HepG2 (cell line): ENCODE measurements around the gene DHTKD1. TPM values are rescaled to one million over a fixed set of nuclear protein-coding genes. Genes with fewer than 3 reads are reported as not detected.

Experiments used
- ATAC-seq: fragments of 200-7000 bp; cut with Tn5 transposase; 3 replicates; pipeline ENCODE4 v1.9.1; 2020; ENCODE audit warnings: mild to moderate bottlenecking, moderate library complexity
- BruUV-seq: library from RNA; stranded (reverse); fragments of 400-500 nt; replicated peaks from 2 replicates; lab custom pipeline; 2021; lab: Mats Ljungman, UMichigan
- CTCF ChIA-PET: fragments of 300-600 bp; formaldehyde crosslinking; extraction: SDS; loops from one replicate; lab custom pipeline; 2021; ENCODE audit warnings: low total read pairs, inconsistent platforms, low intra/inter-chr PET ratio; lab: Yijun Ruan, JAX
- POLR2A ChIA-PET: fragments of 350-600 bp; sonication (Branson Sonifier 250); formaldehyde crosslinking; loops from one replicate; lab custom pipeline; 2020; ENCODE audit warnings: antibody characterized with exemption, inconsistent platforms; lab: Yijun Ruan, JAX
- DNase-seq: peaks from one replicate; pipeline ENCODE4 v3.0.0-alpha.2; 2015; ENCODE audit warnings: low spot score
- FAIRE-seq: peaks from 3 replicates; lab custom pipeline; 2011; peaks lifted over from hg19 to GRCh38; lab: Jason Lieb, UNC
- H2AFZ ChIP-seq: one replicate; pipeline ENCODE4 v1.6.1; 2011; ENCODE audit warnings: low read length, inconsistent platforms
- H3K27ac ChIP-seq: fragments of 300-600 bp; 3 replicates; pipeline ENCODE4 v1.8.0; 2011; ENCODE audit warnings: mixed run types, mild to moderate bottlenecking, mixed read lengths, low read length, inconsistent platforms; ENCODE audit not compliant: insufficient read depth; ENCODE audit errors: extremely low read length
- H3K27me3 ChIP-seq, 2 experiments: fragments of 200-600 bp in 1 of 2; 2 replicates in 1 of 2; 3 replicates in 1 of 2; pipeline versions ENCODE4 v1.6.0 to v1.8.0; 2011; ENCODE audit warnings: low read length in 2 of 2, mild to moderate bottlenecking in 2 of 2, moderate library complexity in 2 of 2, inconsistent platforms in 1 of 2; ENCODE audit not compliant: insufficient read depth in 2 of 2, control insufficient read depth in 1 of 2
- H3K36me3 ChIP-seq, 2 experiments: fragments of 200-600 bp in 1 of 2; replicated peaks in 1 of 2; 2 replicates in 1 of 2; 3 replicates in 1 of 2; pipeline versions ENCODE4 v1.5.1 to v1.8.0; 2011; ENCODE audit warnings: low read length in 2 of 2, inconsistent platforms in 1 of 2; ENCODE audit not compliant: insufficient read depth in 2 of 2, control insufficient read depth in 1 of 2
- H3K4me1 ChIP-seq: 2 replicates; pipeline ENCODE4 v1.5.1; 2012; ENCODE audit warnings: low read length, inconsistent platforms; ENCODE audit not compliant: insufficient read depth
- H3K4me2 ChIP-seq: 2 replicates; pipeline ENCODE4 v1.6.0; 2011; ENCODE audit warnings: low read depth, low read length, inconsistent platforms
- H3K4me3 ChIP-seq, 3 experiments: fragments of 200-600 bp in 1 of 3; sonication (generic), shearing (Covaris generic) in 1 of 3; replicated peaks in 1 of 3; 2 replicates each; pipeline ENCODE4 v1.5.1; 2011 to 2016; ENCODE audit warnings: low read length in 3 of 3, inconsistent platforms in 2 of 3, low read depth in 2 of 3, mild to moderate bottlenecking in 2 of 3, control low read depth in 1 of 3, mixed read lengths in 1 of 3; ENCODE audit not compliant: insufficient read depth in 1 of 3
- H3K79me2 ChIP-seq: one replicate; pipeline ENCODE4 v1.6.1; 2011; ENCODE audit warnings: low read length, inconsistent platforms; ENCODE audit not compliant: insufficient read depth
- H3K9ac ChIP-seq: 2 replicates; pipeline ENCODE4 v1.6.0; 2011; ENCODE audit warnings: mild to moderate bottlenecking, low read depth, low read length, inconsistent platforms; ENCODE audit not compliant: insufficient read depth
- H3K9me3 ChIP-seq: 2 replicates; pipeline ENCODE4 v1.5.1; 2012; ENCODE audit warnings: mild to moderate bottlenecking, low read length
- H4K20me1 ChIP-seq: 2 replicates; pipeline ENCODE4 v1.6.0; 2011; ENCODE audit warnings: inconsistent platforms, mild to moderate bottlenecking, low read length, moderate library complexity; ENCODE audit not compliant: insufficient read depth
- ARNTL ChIP-seq: sonication (generic); formaldehyde crosslinking; IDR thresholded peaks from 2 replicates; pipeline ENCODE4 v1.4.0; 2020; ENCODE audit warnings: mild to moderate bottlenecking, missing genetic modification reagents
- GABPB1 ChIP-seq: IDR thresholded peaks from 2 replicates; pipeline ENCODE4 v1.6.1; 2016; ENCODE audit warnings: mild to moderate bottlenecking, missing genetic modification reagents, moderate library complexity, missing compliant biosample characterization
- HHEX ChIP-seq: IDR thresholded peaks from 2 replicates; pipeline ENCODE4 v1.6.1; 2016; ENCODE audit warnings: control low read depth
- HNRNPUL1 ChIP-seq: fragments of 200-400 bp; formaldehyde crosslinking; IDR thresholded peaks from 2 replicates; pipeline ENCODE4 v1.6.1; 2017; ENCODE audit warnings: low read depth, mild to moderate bottlenecking, low read length, moderate library complexity
- MAFF ChIP-seq: IDR thresholded peaks from 2 replicates; pipeline ENCODE4 v1.6.1; 2011; ENCODE audit warnings: low read depth, low read length, improper control_type of control experiment
- NAIF1 ChIP-seq: sonication (generic); formaldehyde crosslinking; IDR thresholded peaks from 2 replicates; pipeline ENCODE4 v1.5.0; 2020; ENCODE audit warnings: mild to moderate bottlenecking, missing genetic modification reagents, borderline replicate concordance
- RFXAP ChIP-seq: sonication (generic); formaldehyde crosslinking; IDR thresholded peaks from 2 replicates; pipeline ENCODE4 v1.4.0; 2020; ENCODE audit warnings: missing genetic modification reagents, borderline replicate concordance
- SCMH1 ChIP-seq: sonication (generic); formaldehyde crosslinking; IDR thresholded peaks from 2 replicates; pipeline ENCODE4 v1.9.0; 2021; ENCODE audit warnings: missing genetic modification reagents, mild to moderate bottlenecking, borderline replicate concordance
- TOE1 ChIP-seq: sonication (generic); formaldehyde crosslinking; IDR thresholded peaks from 2 replicates; pipeline ENCODE4 v1.4.0; 2020; ENCODE audit warnings: mild to moderate bottlenecking, missing genetic modification reagents
- ZFAT ChIP-seq: sonication (generic); formaldehyde crosslinking; conservative IDR thresholded peaks from 2 replicates; pipeline ENCODE4 v1.8.1; 2023; ENCODE audit warnings: missing genetic modification reagents, inconsistent platforms
- ZMYM3 ChIP-seq: sonication (generic); formaldehyde crosslinking; IDR thresholded peaks from 2 replicates; pipeline ENCODE4 v1.5.1; 2020; ENCODE audit warnings: mild to moderate bottlenecking, missing genetic modification reagents
- ZNF350 ChIP-seq: sonication (generic); formaldehyde crosslinking; IDR thresholded peaks from 2 replicates; pipeline ENCODE4 v1.4.0; 2020; ENCODE audit warnings: mild to moderate bottlenecking, low read depth, missing genetic modification reagents, borderline replicate concordance
- ZNF510 ChIP-seq: sonication (generic); formaldehyde crosslinking; IDR thresholded peaks from 2 replicates; pipeline ENCODE4 v1.4.0; 2020; ENCODE audit warnings: low read depth, mild to moderate bottlenecking, missing genetic modification reagents
- ZNF547 ChIP-seq: sonication (generic); formaldehyde crosslinking; IDR thresholded peaks from 2 replicates; pipeline ENCODE4 v1.5.1; 2020; ENCODE audit warnings: mild to moderate bottlenecking, missing genetic modification reagents
- whole genome bisulfite sequencing: methylation state at CpG from one replicate; pipeline ENCODE4 v1.1.6; 2017; ENCODE audit warnings: low lambda C conversion rate; 5-methylcytosine and 5-hydroxymethylcytosine counted together
- in situ Hi-C: cut with HindIII; loops from 2 replicates; pipeline ENCODE4 v1.10.0; 2017; ENCODE audit warnings: low pct_unique_long_range_greater_than_20kb; ENCODE audit not compliant: extremely low pct_ligation_motif_present
- intact Hi-C: fragments of 100-400 bp; cut with micrococcal nuclease; formaldehyde crosslinking; loops from one replicate; pipeline ENCODE4 v1.10.0; 2022; ENCODE audit not compliant: unreplicated experiment
- polyA plus RNA-seq, 8 experiments: library from polyadenylated mRNA; depleted of rRNA in 3 of 8; stranded (reverse) in 7 of 8; unstranded in 1 of 8; fragments of >200 nt; fragmentation: Illumina TruSeq in 4 of 8; extraction: Trizol in 4 of 8; gene quantifications; 2 replicates each; pipeline versions ENCODE4 v1.2.1 to v1.2.3, GENCODE V29; 2011 to 2016; ENCODE audit warnings: low read depth in 4 of 8, missing spikeins in 1 of 8, mixed read lengths in 1 of 8; ENCODE audit not compliant: insufficient read depth in 1 of 8
- total RNA-seq, 5 experiments: library from RNA; depleted of rRNA; stranded (reverse); fragments of >200 nt; fragmentation: Illumina TruSeq; extraction: Trizol; gene quantifications; 2 replicates each; pipeline ENCODE4 v1.2.3, GENCODE V29; 2016; ENCODE audit warnings: low read depth in 1 of 5
- TF ChIP-seq, protein P1 (sequence below): sonication (generic); formaldehyde crosslinking; IDR thresholded peaks from 2 replicates; pipeline ENCODE4 v1.5.0; 2020; ENCODE audit warnings: mild to moderate bottlenecking, missing genetic modification reagents
- TF ChIP-seq, protein P2 (sequence below): IDR thresholded peaks from 2 replicates; pipeline ENCODE4 v1.4.0; 2020; ENCODE audit warnings: mild to moderate bottlenecking, missing genetic modification reagents
- TF ChIP-seq, protein P3 (sequence below): sonication (generic); formaldehyde crosslinking; IDR thresholded peaks from 2 replicates; pipeline ENCODE4 v1.5.0; 2020; ENCODE audit warnings: missing genetic modification reagents

DHTKD1 gene
- total and polyA plus RNA-seq, 2 of the 13 experiments (the other 11 are each of a cell fraction or from before 2014, with no cell fraction given): 9.6 to 14.1 TPM

DNA sequence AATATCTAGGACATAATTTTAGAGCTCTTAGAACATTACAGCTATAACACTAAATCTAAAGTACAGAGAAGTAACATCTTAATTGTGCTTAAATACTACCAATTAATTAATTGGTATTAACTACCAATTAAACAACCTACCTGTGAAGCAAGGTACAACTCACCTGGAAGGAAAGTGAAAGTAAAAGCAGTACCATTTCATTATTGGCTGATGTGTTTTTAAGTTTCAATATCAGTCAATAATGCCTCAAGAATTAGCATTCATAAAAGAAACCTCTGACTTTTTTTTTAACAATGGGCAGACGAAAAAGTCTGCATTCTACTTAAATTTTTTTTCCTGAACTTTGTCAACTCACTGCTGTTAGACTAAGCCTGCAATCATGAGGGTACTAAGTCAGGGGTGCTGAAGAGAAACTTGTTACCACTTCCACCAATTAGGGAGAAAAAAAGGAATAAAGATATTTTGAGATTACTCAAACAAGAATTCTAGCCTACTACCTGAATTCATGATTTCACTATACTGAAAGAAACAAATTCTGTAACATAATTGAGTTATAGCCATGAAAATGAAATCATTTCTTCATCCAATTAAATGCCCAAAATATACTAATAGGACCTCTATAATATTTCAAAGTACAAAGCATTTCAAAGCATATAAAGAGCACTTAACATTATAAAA, 46.0 kb upstream of the DHTKD1 start:
- no peak overlapping the region for H3K9ac ChIP-seq
- peaks cover 30% of the 10 kb centered on the region for H3K79me2 ChIP-seq
- no peaks in the 10 kb centered on the region for H3K27me3 ChIP-seq
- FAIRE-seq (no peak), ATAC-seq (no peak), DNase-seq (no peak)
- in situ Hi-C loops: no loop called here
- H3K27ac ChIP-seq: no peak overlapping the region
- CTCF ChIA-PET: no interaction called here
- H2AFZ ChIP-seq: no peak overlapping the region
- no peak overlapping the region for H3K4me3 ChIP-seq
- BruUV-seq: no TSS peak
- peaks cover 0 to 5% of the 10 kb centered on the region in 2 experiments; a peak in 1 of 5 replicates for H3K36me3 ChIP-seq
- H3K4me1 ChIP-seq: peaks cover 21% of the 10 kb centered on the region
- no peaks in the 10 kb centered on the region for H4K20me1 ChIP-seq
- POLR2A ChIA-PET: interaction anchor here (1.4 kb wide), 1 partner anchor 20 kb away, joined by 3 read pairs; no protein-coding TSS in a partner anchor
- intact Hi-C loops: no loop called here
- H3K9me3 ChIP-seq: no peaks in the 10 kb centered on the region
- H3K4me2 ChIP-seq: no peak overlapping the region
- WGBS: 85% methylated on average over 1 of the region's 1 CpG
- no peak for TF ChIP-seq HNRNPUL1
- TF ChIP-seq, protein P1, sequence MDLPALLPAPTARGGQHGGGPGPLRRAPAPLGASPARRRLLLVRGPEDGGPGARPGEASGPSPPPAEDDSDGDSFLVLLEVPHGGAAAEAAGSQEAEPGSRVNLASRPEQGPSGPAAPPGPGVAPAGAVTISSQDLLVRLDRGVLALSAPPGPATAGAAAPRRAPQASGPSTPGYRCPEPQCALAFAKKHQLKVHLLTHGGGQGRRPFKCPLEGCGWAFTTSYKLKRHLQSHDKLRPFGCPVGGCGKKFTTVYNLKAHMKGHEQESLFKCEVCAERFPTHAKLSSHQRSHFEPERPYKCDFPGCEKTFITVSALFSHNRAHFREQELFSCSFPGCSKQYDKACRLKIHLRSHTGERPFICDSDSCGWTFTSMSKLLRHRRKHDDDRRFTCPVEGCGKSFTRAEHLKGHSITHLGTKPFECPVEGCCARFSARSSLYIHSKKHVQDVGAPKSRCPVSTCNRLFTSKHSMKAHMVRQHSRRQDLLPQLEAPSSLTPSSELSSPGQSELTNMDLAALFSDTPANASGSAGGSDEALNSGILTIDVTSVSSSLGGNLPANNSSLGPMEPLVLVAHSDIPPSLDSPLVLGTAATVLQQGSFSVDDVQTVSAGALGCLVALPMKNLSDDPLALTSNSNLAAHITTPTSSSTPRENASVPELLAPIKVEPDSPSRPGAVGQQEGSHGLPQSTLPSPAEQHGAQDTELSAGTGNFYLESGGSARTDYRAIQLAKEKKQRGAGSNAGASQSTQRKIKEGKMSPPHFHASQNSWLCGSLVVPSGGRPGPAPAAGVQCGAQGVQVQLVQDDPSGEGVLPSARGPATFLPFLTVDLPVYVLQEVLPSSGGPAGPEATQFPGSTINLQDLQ (CRISPR knock-in tag): no peak
- TF ChIP-seq ZFAT: no peak
- no peak for TF ChIP-seq ZNF510 (CRISPR knock-in tag)
- TF ChIP-seq, protein P2, sequence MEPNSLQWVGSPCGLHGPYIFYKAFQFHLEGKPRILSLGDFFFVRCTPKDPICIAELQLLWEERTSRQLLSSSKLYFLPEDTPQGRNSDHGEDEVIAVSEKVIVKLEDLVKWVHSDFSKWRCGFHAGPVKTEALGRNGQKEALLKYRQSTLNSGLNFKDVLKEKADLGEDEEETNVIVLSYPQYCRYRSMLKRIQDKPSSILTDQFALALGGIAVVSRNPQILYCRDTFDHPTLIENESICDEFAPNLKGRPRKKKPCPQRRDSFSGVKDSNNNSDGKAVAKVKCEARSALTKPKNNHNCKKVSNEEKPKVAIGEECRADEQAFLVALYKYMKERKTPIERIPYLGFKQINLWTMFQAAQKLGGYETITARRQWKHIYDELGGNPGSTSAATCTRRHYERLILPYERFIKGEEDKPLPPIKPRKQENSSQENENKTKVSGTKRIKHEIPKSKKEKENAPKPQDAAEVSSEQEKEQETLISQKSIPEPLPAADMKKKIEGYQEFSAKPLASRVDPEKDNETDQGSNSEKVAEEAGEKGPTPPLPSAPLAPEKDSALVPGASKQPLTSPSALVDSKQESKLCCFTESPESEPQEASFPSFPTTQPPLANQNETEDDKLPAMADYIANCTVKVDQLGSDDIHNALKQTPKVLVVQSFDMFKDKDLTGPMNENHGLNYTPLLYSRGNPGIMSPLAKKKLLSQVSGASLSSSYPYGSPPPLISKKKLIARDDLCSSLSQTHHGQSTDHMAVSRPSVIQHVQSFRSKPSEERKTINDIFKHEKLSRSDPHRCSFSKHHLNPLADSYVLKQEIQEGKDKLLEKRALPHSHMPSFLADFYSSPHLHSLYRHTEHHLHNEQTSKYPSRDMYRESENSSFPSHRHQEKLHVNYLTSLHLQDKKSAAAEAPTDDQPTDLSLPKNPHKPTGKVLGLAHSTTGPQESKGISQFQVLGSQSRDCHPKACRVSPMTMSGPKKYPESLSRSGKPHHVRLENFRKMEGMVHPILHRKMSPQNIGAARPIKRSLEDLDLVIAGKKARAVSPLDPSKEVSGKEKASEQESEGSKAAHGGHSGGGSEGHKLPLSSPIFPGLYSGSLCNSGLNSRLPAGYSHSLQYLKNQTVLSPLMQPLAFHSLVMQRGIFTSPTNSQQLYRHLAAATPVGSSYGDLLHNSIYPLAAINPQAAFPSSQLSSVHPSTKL (CRISPR knock-in tag): no peak
- no peak for TF ChIP-seq NAIF1 (CRISPR knock-in tag)
- no peak for TF ChIP-seq ARNTL (CRISPR knock-in tag)
- no peak for TF ChIP-seq RFXAP
- TF ChIP-seq HHEX (CRISPR knock-in tag): no peak
- no peak for TF ChIP-seq ZNF350
- TF ChIP-seq SCMH1 (CRISPR knock-in tag): no peak
- TF ChIP-seq ZMYM3: no peak
- no peak for TF ChIP-seq GABPB1 (CRISPR knock-in tag)
- no peak for TF ChIP-seq MAFF
- TF ChIP-seq ZNF547 (CRISPR knock-in tag): no peak
- no peak for TF ChIP-seq TOE1 (CRISPR knock-in tag)
- TF ChIP-seq, protein P3, sequence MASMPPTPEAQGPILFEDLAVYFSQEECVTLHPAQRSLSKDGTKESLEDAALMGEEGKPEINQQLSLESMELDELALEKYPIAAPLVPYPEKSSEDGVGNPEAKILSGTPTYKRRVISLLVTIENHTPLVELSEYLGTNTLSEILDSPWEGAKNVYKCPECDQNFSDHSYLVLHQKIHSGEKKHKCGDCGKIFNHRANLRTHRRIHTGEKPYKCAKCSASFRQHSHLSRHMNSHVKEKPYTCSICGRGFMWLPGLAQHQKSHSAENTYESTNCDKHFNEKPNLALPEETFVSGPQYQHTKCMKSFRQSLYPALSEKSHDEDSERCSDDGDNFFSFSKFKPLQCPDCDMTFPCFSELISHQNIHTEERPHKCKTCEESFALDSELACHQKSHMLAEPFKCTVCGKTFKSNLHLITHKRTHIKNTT: no peak
